ENCODE results near the gene LRP2.
"Not testable (repeated sequence)": the region's sequence is repeated elsewhere in the genome, so short reads cannot be mapped to it uniquely, and the experiment has no call there.

Gene LRP2

DNA sequence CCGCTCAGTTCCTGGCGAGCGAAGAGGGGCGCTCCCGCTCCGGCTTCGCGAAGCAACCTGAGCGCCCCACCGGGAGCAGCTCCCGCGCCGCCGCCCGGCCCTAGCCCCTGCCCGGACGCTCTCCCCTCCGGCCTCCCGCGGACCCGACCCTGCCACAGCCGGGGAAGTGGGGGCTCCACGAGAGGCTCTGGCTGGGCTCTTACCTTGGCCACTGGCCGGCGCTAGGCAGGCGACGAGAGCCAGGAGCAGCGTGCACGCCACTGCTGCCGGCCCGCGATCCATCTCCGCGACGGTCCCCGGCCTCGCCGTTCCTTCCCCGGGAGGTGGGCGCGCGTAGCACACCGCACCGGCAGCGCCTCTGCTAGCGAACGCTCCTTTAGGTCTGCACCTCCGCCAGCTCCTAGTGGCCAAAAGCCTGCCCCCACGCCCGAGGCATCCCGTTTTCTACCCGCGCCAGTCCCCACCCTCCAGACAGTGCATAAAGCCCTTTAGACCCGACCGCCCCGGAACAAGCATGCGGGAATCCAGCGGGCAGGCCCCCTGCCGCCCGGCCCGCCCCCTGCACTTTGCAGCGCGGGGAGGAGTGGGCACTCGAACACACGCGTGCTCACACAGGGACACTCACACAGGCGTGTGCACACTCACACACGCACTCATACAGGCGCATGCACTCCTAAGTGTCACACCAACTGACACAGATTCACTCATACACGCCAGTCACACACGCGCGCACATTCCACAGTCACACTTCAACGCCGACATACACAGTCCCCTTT lies at the start of gene LRP2:
TSS of gene LRP2 (minus strand) at position 417 of the 776 bp plus-strand sequence. CDS start at position 282, 135 bp downstream.
- H3K27me3 ChIP-seq = peaks cover 0 to 32% of the 10 kb centered on the region in 2 donors
- DNase-seq = no peak
- intact Hi-C loops (cut with DNase I; ENCODE audit: low total_unique reads) = no loop called here
- peak within 1 kb of the TSS; percentile 48 to 60 for H3K4me3 ChIP-seq
- no peak within 1 kb of the TSS for H3K27ac ChIP-seq
- H3K4me1 ChIP-seq = peaks cover 0 to 45% (median 37%) of the 10 kb centered on the region in 4 donors
- no peaks in the 10 kb centered on the region for H3K36me3 ChIP-seq
- TF ChIP-seq, protein P1, sequence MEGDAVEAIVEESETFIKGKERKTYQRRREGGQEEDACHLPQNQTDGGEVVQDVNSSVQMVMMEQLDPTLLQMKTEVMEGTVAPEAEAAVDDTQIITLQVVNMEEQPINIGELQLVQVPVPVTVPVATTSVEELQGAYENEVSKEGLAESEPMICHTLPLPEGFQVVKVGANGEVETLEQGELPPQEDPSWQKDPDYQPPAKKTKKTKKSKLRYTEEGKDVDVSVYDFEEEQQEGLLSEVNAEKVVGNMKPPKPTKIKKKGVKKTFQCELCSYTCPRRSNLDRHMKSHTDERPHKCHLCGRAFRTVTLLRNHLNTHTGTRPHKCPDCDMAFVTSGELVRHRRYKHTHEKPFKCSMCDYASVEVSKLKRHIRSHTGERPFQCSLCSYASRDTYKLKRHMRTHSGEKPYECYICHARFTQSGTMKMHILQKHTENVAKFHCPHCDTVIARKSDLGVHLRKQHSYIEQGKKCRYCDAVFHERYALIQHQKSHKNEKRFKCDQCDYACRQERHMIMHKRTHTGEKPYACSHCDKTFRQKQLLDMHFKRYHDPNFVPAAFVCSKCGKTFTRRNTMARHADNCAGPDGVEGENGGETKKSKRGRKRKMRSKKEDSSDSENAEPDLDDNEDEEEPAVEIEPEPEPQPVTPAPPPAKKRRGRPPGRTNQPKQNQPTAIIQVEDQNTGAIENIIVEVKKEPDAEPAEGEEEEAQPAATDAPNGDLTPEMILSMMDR (IDR thresholded peaks at IDR 0.05) = no peak
- H3K9me3 ChIP-seq = no peaks in the 10 kb centered on the region

GRCh38 chr2:169406891-169407290 lies 44.6 kb upstream of the LRP2 start:
- intact Hi-C loops (cut with DNase I; ENCODE audit: low total_unique reads) = no loop called here
- Histone ChIP-seq H3K4me3 (no peak overlapping the region), H3K4me1 (no peaks in the 10 kb centered on the region), H3K36me3 (no peaks in the 10 kb centered on the region), H3K27ac (no peak overlapping the region), H3K9me3 (no peaks in the 10 kb centered on the region), H3K27me3 (no peaks in the 10 kb centered on the region)
- no peak for DNase-seq
- TF ChIP-seq, protein P1 (IDR thresholded peaks at IDR 0.05) = no peak

- H3K27ac ChIP-seq; H3K27me3 ChIP-seq; H3K4me1 ChIP-seq; intact Hi-C loops (cut with DNase I; ENCODE audit: low total_unique reads); H3K36me3 ChIP-seq; H3K4me3 ChIP-seq; H3K9me3 ChIP-seq; DNase-seq: not testable (repeated sequence)
Measured at GRCh38 chr2:169399491-169399890, 37.2 kb upstream of the LRP2 start.

- H3K36me3 ChIP-seq = no peaks in the 10 kb centered on the region
- no peaks in the 10 kb centered on the region for H3K4me1 ChIP-seq
- no peak overlapping the region for H3K4me3 ChIP-seq
- TF ChIP-seq, protein P1 (IDR thresholded peaks at IDR 0.05) = no peak
- H3K27ac ChIP-seq = no peak overlapping the region
- H3K9me3 ChIP-seq = no peaks in the 10 kb centered on the region
- no peak for DNase-seq
- intact Hi-C loops (cut with DNase I; ENCODE audit: low total_unique reads) = no loop called here
- H3K27me3 ChIP-seq = no peaks in the 10 kb centered on the region
Measured at GRCh38 chr2:169397697-169398096, 35.4 kb upstream of the LRP2 start.

- Histone ChIP-seq H3K9me3 (no peaks in the 10 kb centered on the region), H3K27ac (no peak overlapping the region), H3K27me3 (no peaks in the 10 kb centered on the region), H3K4me1 (no peaks in the 10 kb centered on the region), H3K36me3 (no peaks in the 10 kb centered on the region), H3K4me3 (no peak overlapping the region)
- DNase-seq = no peak
- TF ChIP-seq, protein P1 (IDR thresholded peaks at IDR 0.05) = no peak
- intact Hi-C loops (cut with DNase I; ENCODE audit: low total_unique reads) = no loop called here
Measured at GRCh38 chr2:169395821-169396374, 33.6 kb upstream of the LRP2 start.

DNA sequence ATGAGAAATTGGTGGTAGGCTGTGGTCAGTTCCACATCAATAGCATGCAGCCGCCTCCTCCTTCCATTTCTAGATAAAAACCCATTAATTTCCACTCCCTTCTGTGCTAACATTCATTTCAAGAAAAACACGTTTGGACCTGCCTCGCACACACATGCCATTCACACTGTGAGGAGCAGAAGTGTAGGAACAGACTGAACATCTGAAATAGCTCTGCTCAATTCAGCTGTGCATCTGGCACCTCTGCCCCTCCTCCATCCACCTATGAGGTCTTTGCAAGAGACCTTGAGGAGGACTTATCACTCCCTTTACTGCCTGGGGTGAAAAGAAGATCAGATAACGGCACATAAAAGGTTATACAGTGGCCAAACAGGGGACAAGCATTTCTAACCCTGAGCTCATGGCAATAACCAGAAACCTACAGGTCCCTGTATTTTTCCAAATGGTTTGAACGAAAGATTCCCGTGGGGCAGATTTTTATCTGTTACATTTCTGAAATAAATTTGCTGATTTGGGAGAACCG lies 30.8 kb upstream of the LRP2 start:
- Histone ChIP-seq H3K4me1 (no peaks in the 10 kb centered on the region), H3K36me3 (no peaks in the 10 kb centered on the region), H3K9me3 (no peaks in the 10 kb centered on the region), H3K27me3 (no peaks in the 10 kb centered on the region), H3K4me3 (no peak overlapping the region), H3K27ac (no peak overlapping the region)
- no peak for DNase-seq
- intact Hi-C loops (cut with DNase I; ENCODE audit: low total_unique reads) = no loop called here
- TF ChIP-seq, protein P1 (IDR thresholded peaks at IDR 0.05) = no peak
